Naive thymus-derived CD4-positive, alpha-beta T cell (primary cell): ENCODE results near the gene CREB1. TPM values are rescaled to one million over a fixed set of nuclear protein-coding genes. Genes with fewer than 3 reads are reported as not detected.

Experiments
- ATAC-seq: fragments of 150-1000 bp; cut with Tn5 transposase; 2 replicates; pipeline ENCODE4 v1.10.0; 2021; ENCODE audit warnings: mild to moderate bottlenecking, moderate library complexity
- CTCF ChIA-PET: fragments of 350-600 bp; sonication (Branson Sonifier 250); formaldehyde crosslinking; loops from one replicate; lab custom pipeline; 2021; ENCODE audit warnings: antibody characterized with exemption; lab: Charles Lee
- POLR2A ChIA-PET: fragments of 350-600 bp; sonication (Branson Sonifier 250); formaldehyde crosslinking; loops from one replicate; lab custom pipeline; 2021; ENCODE audit warnings: antibody characterized with exemption, inconsistent platforms; lab: Charles Lee
- DNase-seq, 9 donors: peaks; one replicate each; pipeline versions ENCODE4 v3.0.0 to v3.0.0-alpha.2; 2020 to 2022; ENCODE audit warnings: mixed read lengths in 1 of 9
- H3K27ac ChIP-seq: one replicate; pipeline ENCODE4 v1.7.0; 2013; ENCODE audit warnings: mild to moderate bottlenecking, low read depth, low read length, moderate library complexity
- H3K27me3 ChIP-seq, 2 donors: one replicate each; pipeline ENCODE4 v1.7.0; 2013; ENCODE audit warnings: low read length in 2 of 2, mild to moderate bottlenecking in 2 of 2, moderate library complexity in 2 of 2; ENCODE audit not compliant: control insufficient read depth in 2 of 2, insufficient read depth in 2 of 2
- H3K36me3 ChIP-seq, 3 experiments: 1 replicate in 2 of 3; 2 replicates in 1 of 3; pipeline ENCODE4 v1.7.0; 2013; ENCODE audit warnings: low read length in 3 of 3, mild to moderate bottlenecking in 3 of 3, moderate library complexity in 1 of 3; ENCODE audit not compliant: insufficient read depth in 3 of 3, control insufficient read depth in 2 of 3
- H3K4me1 ChIP-seq, 2 donors: one replicate each; pipeline ENCODE4 v1.7.0; 2013; ENCODE audit warnings: low read length in 2 of 2, mild to moderate bottlenecking in 2 of 2, moderate library complexity in 1 of 2; ENCODE audit not compliant: control insufficient read depth in 2 of 2, insufficient read depth in 2 of 2
- H3K4me3 ChIP-seq: 2 replicates; pipeline ENCODE4 v1.7.0; 2013; ENCODE audit warnings: mild to moderate bottlenecking, low read length
- H3K9me3 ChIP-seq, 3 experiments: 1 replicate in 2 of 3; 2 replicates in 1 of 3; pipeline ENCODE4 v1.7.0; 2013; ENCODE audit warnings: low read length in 3 of 3; ENCODE audit not compliant: control insufficient read depth in 2 of 3
- H3K27ac Mint-ChIP-seq, 9 donors: one replicate each; pipeline ENCODE4 v1.8.0; 2020 to 2022; ENCODE audit warnings: mixed read lengths in 9 of 9, mild to moderate bottlenecking in 8 of 9, moderate library complexity in 5 of 9, inconsistent platforms in 2 of 9
- H3K27me3 Mint-ChIP-seq, 5 donors: one replicate each; pipeline ENCODE4 v1.8.0; 2021 to 2022; ENCODE audit warnings: mixed read lengths in 5 of 5, mild to moderate bottlenecking in 1 of 5
- H3K36me3 Mint-ChIP-seq, 5 donors: one replicate each; pipeline ENCODE4 v1.8.0; 2020 to 2022; ENCODE audit warnings: mixed read lengths in 5 of 5, mild to moderate bottlenecking in 3 of 5, inconsistent platforms in 1 of 5
- H3K4me1 Mint-ChIP-seq, 7 donors: one replicate each; pipeline ENCODE4 v1.8.0; 2020 to 2022; ENCODE audit warnings: mixed read lengths in 7 of 7, mild to moderate bottlenecking in 3 of 7, inconsistent platforms in 1 of 7
- H3K4me3 Mint-ChIP-seq, 10 donors: one replicate each; pipeline ENCODE4 v1.8.0; 2020 to 2022; ENCODE audit warnings: mild to moderate bottlenecking in 10 of 10, mixed read lengths in 10 of 10, moderate library complexity in 6 of 10, inconsistent platforms in 2 of 10
- H3K9me3 Mint-ChIP-seq, 11 donors: one replicate each; pipeline ENCODE4 v1.8.0; 2020 to 2022; ENCODE audit warnings: mixed read lengths in 11 of 11, mild to moderate bottlenecking in 4 of 11, inconsistent platforms in 1 of 11, moderate library complexity in 1 of 11
- intact Hi-C, 2 donors: fragments of 100-400 bp; cut with micrococcal nuclease; formaldehyde crosslinking; loops; one replicate each; pipeline ENCODE4 v1.15.1; 2023
- polyA plus RNA-seq, 2 donors: library from polyadenylated mRNA; unstranded; fragments of 300-500 nt; fragmentation: Illumina TruSeq; gene quantifications; one replicate each; pipeline ENCODE4 v1.2.3, GENCODE V29; 2021
- total RNA-seq, 6 experiments: library from RNA in 5 of 6; stranded (reverse) in 5 of 6; gene quantifications; 1 replicate in 5 of 6; 2 replicates in 1 of 6; pipeline ENCODE4 v1.2.3 and lab custom pipeline; 2021 to 2026

CREB1 gene
- total and polyA plus RNA-seq, 7 experiments from 2014 or later, result 71.1 to 141 (median 106) TPM

- no peaks in the 10 kb centered on the region for H3K36me3 ChIP-seq
- H3K27me3 ChIP-seq, result no peaks in the 10 kb centered on the region
- no peaks in the 10 kb centered on the region for H3K27me3 Mint-ChIP-seq
- H3K4me1 ChIP-seq, result peaks cover 17 to 51% of the 10 kb centered on the region in 2 donors
- POLR2A ChIA-PET, result interaction anchor here (0.6 to 3.8 kb wide), 2 partner anchors 9 to 91 kb away, joined by 3 to 22 read pairs; partner anchors contain the start of gene CREB1
- no peaks in the 10 kb centered on the region for H3K9me3 ChIP-seq
- CTCF ChIA-PET, result no interaction called here
- H3K27ac ChIP-seq, result no peak overlapping the region
- peaks cover 46 to 87% (median 73%) of the 10 kb centered on the region in 7 donors for H3K4me1 Mint-ChIP-seq
- intact Hi-C loops, result loop anchor here in 1 of 2 donors (10.0 kb wide), 1 partner anchor 45 kb away; no protein-coding TSS in a partner anchor
- no peak overlapping the region for H3K4me3 ChIP-seq
- ATAC-seq (no peak), DNase-seq (no peak)
- H3K9me3 Mint-ChIP-seq, result no peaks in the 10 kb centered on the region
- H3K4me3 Mint-ChIP-seq, result peak overlapping the region in 7 of 10 donors; percentile 7 to 44 (median 13)
- peak overlapping the region in 5 of 9 donors; percentile 7 to 73 (median 30) for H3K27ac Mint-ChIP-seq
- H3K36me3 Mint-ChIP-seq, result peaks cover 0 to 24% (median 17%) of the 10 kb centered on the region in 5 donors
These were observed 9.7 kb downstream of the CREB1 start for GRCh38 chr2:207539470-207539869.

GRCh38 chr2:207540431-207540830 lies 10.7 kb downstream of the CREB1 start:
- Mint-ChIP-seq H3K27ac (peak overlapping the region in 2 of 9 donors; percentile 7 to 76), H3K4me1 (peaks cover 40 to 87% (median 71%) of the 10 kb centered on the region in 7 donors), H3K27me3 (no peaks in the 10 kb centered on the region), H3K4me3 (peak overlapping the region in 5 of 10 donors; percentile 7 to 51 (median 29)), H3K36me3 (peaks cover 0 to 33% (median 24%) of the 10 kb centered on the region in 5 donors), H3K9me3 (no peaks in the 10 kb centered on the region)
- DNase-seq (no peak), ATAC-seq (no peak)
- Histone ChIP-seq H3K36me3 (no peaks in the 10 kb centered on the region), H3K4me1 (peaks cover 7 to 41% of the 10 kb centered on the region in 2 donors), H3K9me3 (no peaks in the 10 kb centered on the region), H3K27me3 (no peaks in the 10 kb centered on the region), H3K27ac (no peak overlapping the region), H3K4me3 (no peak overlapping the region)
- ChIA-PET POLR2A (interaction anchor here (0.8 to 3.8 kb wide), 2 partner anchors 10 to 77 kb away, joined by 3 to 22 read pairs; partner anchors contain the start of gene CREB1), CTCF (no interaction called here)
- intact Hi-C loops, result no loop called here

- H3K27me3 ChIP-seq, result no peaks in the 10 kb centered on the region
- no peak for DNase-seq
- intact Hi-C loops, result no loop called here
- Mint-ChIP-seq H3K9me3 (no peaks in the 10 kb centered on the region), H3K27me3 (no peaks in the 10 kb centered on the region), H3K36me3 (peaks cover under 1 to 40% (median 30%) of the 10 kb centered on the region in 5 donors), H3K27ac (peak overlapping the region in 2 of 9 donors; percentile 5 to 57), H3K4me1 (peaks cover 36 to 92% (median 78%) of the 10 kb centered on the region in 7 donors), H3K4me3 (peak overlapping the region in 5 of 10 donors; percentile 1 to 40 (median 15))
- ATAC-seq, result no peak
- H3K36me3 ChIP-seq, result no peaks in the 10 kb centered on the region
- H3K9me3 ChIP-seq, result no peaks in the 10 kb centered on the region
- H3K4me3 ChIP-seq, result no peak overlapping the region
- peaks cover 7 to 31% of the 10 kb centered on the region in 2 donors for H3K4me1 ChIP-seq
- no peak overlapping the region for H3K27ac ChIP-seq
- ChIA-PET POLR2A (interaction anchor here (0.5 to 3.4 kb wide), 4 partner anchors 12 to 1419 kb away, joined by 3 to 14 read pairs (median 4); partner anchors contain the start of gene CREB1), CTCF (no interaction called here)
These were observed 12.2 kb downstream of the CREB1 start for GRCh38 chr2:207541933-207542332.

GRCh38 chr2:207543272-207543671 lies 13.5 kb downstream of the CREB1 start:
- POLR2A ChIA-PET, result interaction anchor here (3.4 kb wide), 1 partner anchor 13 kb away, joined by 14 read pairs; the partner anchor contains the start of gene CREB1

GRCh38 chr2:207546822-207547221 lies 17.1 kb downstream of the CREB1 start:
- no peak for ATAC-seq
- POLR2A ChIA-PET, result interaction anchor here (1.5 to 3.1 kb wide), 2 partner anchors 14 to 16 kb away, joined by 5 to 20 read pairs; partner anchors contain the start of gene CREB1
- Mint-ChIP-seq H3K36me3 (peaks cover 4 to 29% (median 22%) of the 10 kb centered on the region in 5 donors), H3K27me3 (no peaks in the 10 kb centered on the region), H3K9me3 (no peaks in the 10 kb centered on the region), H3K4me1 (peaks cover 29 to 89% (median 78%) of the 10 kb centered on the region in 7 donors), H3K27ac (peak overlapping the region in 3 of 9 donors; percentile 10 to 23 (median 15)), H3K4me3 (peak overlapping the region in 3 of 10 donors; percentile 3 to 50 (median 19))
- Histone ChIP-seq H3K36me3 (no peaks in the 10 kb centered on the region), H3K27me3 (no peaks in the 10 kb centered on the region), H3K4me3 (no peak overlapping the region), H3K27ac (no peak overlapping the region), H3K9me3 (no peaks in the 10 kb centered on the region), H3K4me1 (peaks cover under 1 to 11% of the 10 kb centered on the region in 2 donors)
- CTCF ChIA-PET, result interaction anchor here (0.9 kb wide), 1 partner anchor 9 kb away, joined by 3 read pairs; no protein-coding TSS in a partner anchor
- intact Hi-C loops, result loop anchor here in 1 of 2 donors (2.0 kb wide), 1 partner anchor 16 kb away; no protein-coding TSS in a partner anchor
- DNase-seq, result no peak

More at GRCh38 chr2:207543272-207543671, 13.5 kb downstream of the CREB1 start:
- Histone ChIP-seq H3K4me1 (peaks cover 11 to 27% of the 10 kb centered on the region in 2 donors), H3K4me3 (no peak overlapping the region), H3K27ac (no peak overlapping the region), H3K27me3 (no peaks in the 10 kb centered on the region), H3K36me3 (no peaks in the 10 kb centered on the region), H3K9me3 (no peaks in the 10 kb centered on the region)
- H3K27ac Mint-ChIP-seq, result no peak overlapping the region
- no peaks in the 10 kb centered on the region for H3K9me3 Mint-ChIP-seq
- intact Hi-C loops, result no loop called here
- DNase-seq, result no peak
- ATAC-seq, result no peak
- no peaks in the 10 kb centered on the region for H3K27me3 Mint-ChIP-seq
- H3K4me1 Mint-ChIP-seq, result peaks cover 32 to 88% (median 73%) of the 10 kb centered on the region in 7 donors
- no peak overlapping the region for H3K4me3 Mint-ChIP-seq
- CTCF ChIA-PET, result no interaction called here
- peaks cover 4 to 37% (median 26%) of the 10 kb centered on the region in 5 donors for H3K36me3 Mint-ChIP-seq

- H3K27me3 Mint-ChIP-seq, result no peaks in the 10 kb centered on the region
- intact Hi-C loops, result no loop called here
- peaks cover 22 to 85% (median 68%) of the 10 kb centered on the region in 7 donors for H3K4me1 Mint-ChIP-seq
- DNase-seq (no peak), ATAC-seq (no peak)
- ChIA-PET POLR2A (interaction anchor here (3.1 kb wide), 1 partner anchor 19 kb away, joined by 20 read pairs; the partner anchor contains the start of gene CREB1), CTCF (no interaction called here)
- Histone ChIP-seq H3K27ac (no peak overlapping the region), H3K4me3 (no peak overlapping the region), H3K27me3 (no peaks in the 10 kb centered on the region), H3K4me1 (peaks cover 0 to 9% of the 10 kb centered on the region in 2 donors), H3K9me3 (no peaks in the 10 kb centered on the region), H3K36me3 (no peaks in the 10 kb centered on the region)
- H3K27ac Mint-ChIP-seq, result peak overlapping the region in 6 of 9 donors; percentile 12 to 48 (median 36)
- no peaks in the 10 kb centered on the region for H3K9me3 Mint-ChIP-seq
- H3K4me3 Mint-ChIP-seq, result peak overlapping the region in 3 of 10 donors; percentile 2 to 51 (median 14)
- peaks cover 4 to 34% (median 23%) of the 10 kb centered on the region in 5 donors for H3K36me3 Mint-ChIP-seq
These were observed 19.4 kb downstream of the CREB1 start for GRCh38 chr2:207549145-207549544.
